ENCODE results near the gene MAP2K3.
"Not testable (repeated sequence)": the region's sequence is repeated elsewhere in the genome, so short reads cannot be mapped to it uniquely, and the experiment has no call there.

The MAP2K3 gene

GRCh38 chr17:21337981-21338625 lies 53.6 kb downstream of the MAP2K3 start:
- DNase-seq, result not testable (repeated sequence)

DNA sequence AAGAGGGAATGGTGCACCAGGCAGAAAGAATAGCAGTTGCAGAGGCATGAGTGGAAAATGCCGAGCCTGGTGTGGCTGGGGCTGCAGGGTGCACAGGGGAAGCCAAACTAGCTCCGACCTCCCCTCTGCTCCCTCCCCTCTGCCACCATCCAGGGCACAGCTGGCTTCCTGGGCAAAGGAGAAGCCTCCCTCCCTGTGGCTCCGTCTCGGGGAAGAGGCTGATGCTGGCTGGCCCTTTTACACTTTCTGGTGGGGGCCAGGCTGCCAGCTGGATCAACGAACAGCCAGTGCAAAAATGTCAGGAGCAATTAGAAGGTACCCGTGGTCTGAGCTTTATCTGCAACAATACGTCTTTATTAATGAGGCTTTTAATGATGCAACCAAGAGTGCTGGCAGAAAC lies 54.5 kb downstream of the MAP2K3 start:
- DNase-seq, result no peak

DNA sequence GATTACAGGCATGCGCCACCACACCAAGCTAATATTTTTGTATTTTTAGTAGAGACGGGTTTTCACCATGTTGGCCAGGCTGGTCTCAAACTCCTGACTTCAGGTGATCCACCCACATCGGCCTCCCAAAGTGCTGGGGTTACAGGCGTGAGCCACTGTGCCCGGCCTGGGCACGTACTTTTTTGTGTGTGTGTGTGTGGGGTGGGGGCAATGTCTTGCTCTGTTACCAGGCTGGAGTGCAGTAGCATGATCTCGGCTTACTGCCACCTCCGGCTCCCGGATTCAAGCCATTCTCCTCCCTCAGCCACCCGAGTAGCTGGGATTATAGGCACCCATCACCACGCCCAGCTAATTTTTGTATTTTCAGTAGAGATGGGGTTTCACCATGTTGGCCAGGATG lies 55.1 kb downstream of the MAP2K3 start:
- not testable (repeated sequence) for DNase-seq

DNA sequence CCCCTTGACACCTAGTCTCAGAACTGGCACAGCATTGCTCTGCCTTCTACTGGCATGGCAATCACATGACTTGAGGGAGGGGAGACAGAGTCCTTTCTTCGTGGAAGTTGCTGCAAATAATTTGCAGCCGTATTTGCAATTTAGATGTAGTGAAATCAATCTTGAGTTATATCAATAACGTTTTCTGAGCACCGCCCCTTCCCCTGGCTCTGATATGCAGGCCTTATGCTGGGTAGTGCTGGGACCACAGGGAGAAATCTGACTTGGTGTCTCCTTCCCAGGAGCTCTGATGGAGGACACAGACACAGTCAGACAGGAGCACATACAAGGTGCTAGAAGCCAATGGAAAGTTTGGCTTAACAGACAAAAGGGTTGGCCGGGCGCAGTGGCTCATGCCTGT lies 55.9 kb downstream of the MAP2K3 start:
- DNase-seq, result not testable (repeated sequence)

GRCh38 chr17:21341279-21341678 lies 56.8 kb downstream of the MAP2K3 start:
- DNase-seq, result not testable (repeated sequence)

- DNase-seq, result not testable (repeated sequence)
Measured at GRCh38 chr17:21341925-21342540, 57.5 kb downstream of the MAP2K3 start.

GRCh38 chr17:21343061-21343949 lies 58.8 kb downstream of the MAP2K3 start:
- not testable (repeated sequence) for DNase-seq

GRCh38 chr17:21344801-21345200 lies 60.3 kb downstream of the MAP2K3 start:
- not testable (repeated sequence) for DNase-seq

GRCh38 chr17:21345236-21345635 lies 60.7 kb downstream of the MAP2K3 start:
- no peak for DNase-seq

DNA sequence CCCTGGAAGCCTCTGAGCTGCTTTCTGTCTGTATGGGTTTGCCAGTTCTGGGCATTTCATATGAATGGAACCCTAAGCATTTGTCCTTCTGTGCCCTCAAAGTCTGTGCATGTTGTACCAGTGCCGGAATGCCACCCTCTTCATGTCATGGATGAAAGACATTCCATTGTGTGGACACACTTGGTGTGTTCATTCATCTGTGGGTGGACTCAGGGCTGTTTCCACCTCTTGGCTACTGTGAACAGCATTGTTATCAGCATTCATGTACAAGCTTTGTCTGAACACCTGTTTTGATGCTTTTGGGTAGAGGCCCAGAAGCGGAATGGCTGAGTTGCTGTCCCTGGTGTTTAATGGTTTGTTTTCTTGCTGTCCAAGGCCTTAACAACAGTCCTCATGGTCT lies 61.6 kb downstream of the MAP2K3 start:
- DNase-seq, result not testable (repeated sequence)

DNA sequence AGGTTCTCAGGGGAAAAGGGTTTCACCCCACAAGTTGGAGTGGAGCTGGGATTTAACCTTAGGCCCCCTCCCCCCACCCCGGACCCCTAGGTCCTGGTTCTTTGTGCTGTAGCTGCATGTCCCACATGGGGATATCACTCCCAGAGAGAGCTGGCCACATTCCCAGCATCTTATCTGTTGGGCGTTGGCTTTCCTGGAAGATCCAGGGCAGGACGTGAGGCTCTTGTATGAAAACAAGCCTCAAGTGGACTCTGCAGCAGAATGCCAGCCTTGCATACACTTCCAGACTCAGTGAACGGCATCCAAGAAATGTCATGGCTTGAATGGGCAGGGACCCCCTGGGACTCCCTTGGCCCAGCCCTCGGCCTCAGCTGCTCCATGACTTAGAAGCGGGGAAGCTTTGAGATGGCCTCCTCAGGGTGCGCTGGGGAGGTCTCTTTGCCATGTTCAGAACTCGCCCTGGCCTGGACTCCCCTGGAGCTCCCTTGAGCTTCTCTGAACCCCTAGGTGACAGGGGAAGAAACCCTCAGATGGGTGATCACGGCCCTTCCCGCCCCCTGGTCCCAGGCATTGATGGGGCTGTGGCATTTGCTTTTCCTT lies 62.2 kb downstream of the MAP2K3 start:
- DNase-seq, result not testable (repeated sequence)

- DNase-seq, result not testable (repeated sequence)
Measured at GRCh38 chr17:21347660-21348059, 63.1 kb downstream of the MAP2K3 start.

DNA sequence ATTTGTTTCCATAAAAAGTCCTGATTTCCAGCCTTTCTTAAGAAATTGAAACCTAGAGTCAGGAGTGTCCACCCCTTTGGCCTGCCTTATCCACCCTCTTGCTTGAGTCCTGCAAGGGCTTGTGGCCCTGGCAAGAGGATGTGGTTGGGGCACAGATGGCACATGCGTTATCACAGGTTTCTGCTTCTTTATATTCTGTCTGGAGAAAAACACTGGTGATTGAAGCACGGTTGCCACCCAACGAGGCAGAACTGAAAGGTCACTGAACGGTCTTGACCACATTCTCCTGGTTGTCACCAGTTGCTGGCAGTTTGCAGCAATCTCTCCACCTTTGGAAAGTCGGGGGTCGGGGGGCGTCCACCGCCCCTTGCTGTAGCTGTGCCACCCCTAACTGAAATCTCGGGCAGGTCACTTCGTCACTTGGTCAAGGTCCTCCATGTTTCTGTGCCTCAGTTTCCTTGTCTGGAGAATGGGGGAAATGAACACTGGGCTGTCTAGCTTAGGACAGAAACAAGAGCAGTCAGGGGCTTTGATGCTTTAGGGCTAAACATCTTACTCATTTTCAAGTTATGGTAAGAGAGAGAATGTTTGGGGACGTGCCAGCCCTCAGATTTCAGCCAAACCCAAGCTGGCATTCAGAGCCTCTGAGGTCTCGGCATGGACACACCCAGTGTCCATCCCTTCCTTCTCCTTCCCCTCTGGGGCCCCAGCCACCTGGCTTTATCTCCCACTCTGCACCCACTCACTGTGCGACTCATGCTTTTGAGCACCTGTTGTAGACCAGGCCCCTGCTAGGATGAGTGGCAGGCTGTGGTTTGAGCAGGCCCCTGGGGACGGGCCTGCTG lies 63.8 kb downstream of the MAP2K3 start:
- DNase-seq, result not testable (repeated sequence)

DNA sequence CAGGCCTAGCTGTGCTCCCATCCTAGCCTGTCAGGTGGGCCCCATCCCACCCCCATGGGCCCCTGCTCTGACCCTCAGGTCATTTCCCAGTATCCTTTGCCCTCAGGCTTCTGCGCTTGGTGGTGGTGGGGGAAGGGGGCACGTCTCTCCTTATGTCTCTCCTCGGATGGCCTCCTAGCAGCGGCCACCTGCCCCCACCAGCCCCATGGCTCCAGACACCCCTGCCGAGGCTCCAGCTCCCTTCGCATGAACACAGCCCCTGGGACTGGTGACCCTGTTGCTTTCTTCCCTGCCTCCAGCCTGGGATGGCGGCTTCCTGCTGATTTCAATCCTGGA lies 64.4 kb downstream of the MAP2K3 start:
- DNase-seq, result not testable (repeated sequence)

DNA sequence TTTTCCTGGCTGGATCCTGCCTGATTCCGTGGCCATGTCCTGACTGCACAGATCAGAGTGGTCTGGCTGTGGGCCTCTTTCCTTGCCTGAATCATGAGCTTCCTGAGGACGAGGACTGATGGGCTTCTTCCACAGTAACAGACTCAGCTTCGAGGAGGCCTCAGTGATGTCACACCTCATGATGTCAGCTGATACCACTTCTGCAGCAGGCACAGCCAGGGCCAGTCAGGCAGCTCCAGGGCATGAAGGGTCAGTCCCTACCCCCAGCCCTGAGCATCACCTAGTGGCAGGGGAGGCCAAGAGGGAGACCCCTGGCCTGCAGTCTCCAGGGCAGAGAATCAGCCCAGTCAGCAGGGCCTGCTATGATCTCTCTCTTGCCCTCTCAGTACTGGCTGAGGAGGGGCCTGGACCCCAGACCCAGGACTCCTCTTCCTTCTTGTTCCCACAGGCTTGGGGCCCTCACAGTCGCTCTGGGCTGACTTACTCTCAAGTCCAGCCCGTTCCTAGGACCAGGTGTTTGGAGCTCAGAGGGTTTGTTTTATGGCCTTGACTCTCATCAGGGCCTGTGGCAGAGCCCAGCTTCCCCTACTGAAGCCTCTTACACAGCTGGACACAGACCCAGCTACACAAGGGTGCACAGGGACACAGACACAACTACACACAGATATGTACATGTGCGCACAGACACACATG lies 65.0 kb downstream of the MAP2K3 start:
- DNase-seq, result not testable (repeated sequence)

DNA sequence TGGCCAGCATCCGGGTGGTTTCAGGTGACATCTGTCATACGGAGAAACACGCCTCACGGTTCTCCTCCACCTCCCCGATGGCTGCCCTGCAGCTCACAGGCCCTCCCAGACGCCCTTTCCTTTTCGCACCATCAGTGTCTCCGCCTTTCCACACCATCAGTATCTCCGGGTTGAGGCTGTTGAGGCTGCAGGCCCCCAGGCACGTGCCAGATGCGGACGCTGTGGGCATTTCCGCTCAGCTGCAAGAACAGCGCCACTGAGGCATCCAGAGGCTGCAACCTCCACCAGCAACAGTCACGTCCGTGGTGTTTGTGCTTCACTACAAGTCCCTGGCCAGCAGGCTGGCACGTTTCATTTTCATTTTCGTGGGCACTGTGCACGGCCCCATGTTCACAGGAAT lies 66.0 kb downstream of the MAP2K3 start:
- not testable (repeated sequence) for DNase-seq

GRCh38 chr17:21351366-21352065 lies 67.0 kb downstream of the MAP2K3 start:
- DNase-seq, result no peak

- no peak for DNase-seq
Measured at GRCh38 chr17:21352221-21352980, 67.9 kb downstream of the MAP2K3 start.

DNA sequence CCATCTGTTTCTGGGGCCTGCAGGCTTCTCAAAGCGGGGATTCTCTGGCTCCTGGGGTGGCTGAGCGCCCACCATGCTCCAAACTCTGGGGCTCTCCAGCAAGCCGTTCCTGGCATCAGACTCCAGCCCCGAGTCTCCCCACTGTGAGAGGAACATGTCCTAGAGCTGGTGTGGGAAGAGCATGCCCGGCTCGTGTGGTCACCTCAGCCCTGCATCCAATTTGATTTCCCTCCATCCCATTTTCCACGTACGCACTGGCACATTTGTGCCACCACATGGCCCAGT lies 68.4 kb downstream of the MAP2K3 start:
- no peak for DNase-seq

DNA sequence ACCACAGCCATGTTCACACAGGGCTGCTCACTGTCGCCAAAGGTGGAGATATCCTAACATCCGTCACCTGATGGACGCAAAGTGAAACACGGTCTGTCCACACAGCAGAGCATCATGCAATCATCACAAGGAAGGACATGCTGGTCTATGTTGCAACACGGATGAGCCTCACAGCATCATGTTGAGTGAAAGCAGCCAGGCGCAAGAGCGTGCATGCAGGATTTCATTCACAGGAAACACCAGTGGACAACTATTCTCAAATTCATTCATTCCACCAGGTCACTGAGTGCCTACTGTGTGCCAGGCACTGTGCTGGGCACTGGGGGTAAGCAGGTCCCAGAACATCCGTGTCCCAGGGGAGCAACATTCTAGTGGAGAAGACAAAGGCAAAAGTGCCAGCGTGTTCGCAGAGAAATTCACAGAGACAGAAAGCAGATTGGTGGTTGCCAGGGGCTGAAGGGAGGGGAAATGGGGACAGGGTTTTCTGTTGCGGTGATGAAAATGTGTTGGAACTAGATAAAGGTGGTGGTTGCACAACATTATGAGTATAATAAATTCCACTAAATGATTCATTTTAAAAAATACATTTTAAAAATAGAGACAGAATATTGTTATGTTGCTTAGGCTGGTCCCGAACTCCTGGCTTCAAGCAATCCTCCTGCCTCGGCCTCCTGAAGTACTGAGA lies 69.0 kb downstream of the MAP2K3 start:
- no peak for DNase-seq
